Retina (tissue), 1 donor: Measurements from ENCODE around the gene RNF128.
A peak's percentile ranks its signal among the peaks of the same experiment; 100 is the strongest.

Experiments
- DNase-seq: peaks from one replicate; pipeline ENCODE4 v3.0.0-alpha.2; 2016

Gene RNF128

GRCh38 chrX:106726485-106727437 lies at the start of gene RNF128:
Gene RNF128 (plus strand): TSS chrX:106726701. CDS start chrX:106726914, 213 bp downstream.
- peak; percentile 70 for DNase-seq

- no peak for DNase-seq
Measured at GRCh38 chrX:106680716-106681115, 45.8 kb upstream of the RNF128 start.

GRCh38 chrX:106684207-106684606 lies 42.3 kb upstream of the RNF128 start:
- no peak for DNase-seq

GRCh38 chrX:106692425-106693065 lies 34.0 kb upstream of the RNF128 start:
- DNase-seq: no peak

- DNase-seq: no peak
Measured at GRCh38 chrX:106696502-106696901, 30.0 kb upstream of the RNF128 start.

- no peak for DNase-seq
Measured at GRCh38 chrX:106698693-106699092, 27.8 kb upstream of the RNF128 start.

- no peak for DNase-seq
Measured at GRCh38 chrX:106702636-106703035, 23.9 kb upstream of the RNF128 start.

- DNase-seq: no peak
Measured at GRCh38 chrX:106706466-106706865, 20.0 kb upstream of the RNF128 start.

- no peak for DNase-seq
Measured at GRCh38 chrX:106707771-106708454, 18.6 kb upstream of the RNF128 start.

GRCh38 chrX:106710771-106711170 lies 15.7 kb upstream of the RNF128 start:
- DNase-seq: no peak

- DNase-seq: no peak
Measured at GRCh38 chrX:106711375-106711774, 15.1 kb upstream of the RNF128 start.

- no peak for DNase-seq
Measured at GRCh38 chrX:106716004-106716403, 10.5 kb upstream of the RNF128 start.

- no peak for DNase-seq
Measured at GRCh38 chrX:106716463-106716862, 10.0 kb upstream of the RNF128 start.

GRCh38 chrX:106718709-106719108 lies 7.8 kb upstream of the RNF128 start:
- DNase-seq: no peak

- DNase-seq: no peak
Measured at GRCh38 chrX:106725931-106726330, 570 bp upstream of the RNF128 start.

- no peak for DNase-seq
Measured at GRCh38 chrX:106728337-106728736, 1.8 kb downstream of the RNF128 start.

GRCh38 chrX:106730401-106730800 lies 3.9 kb downstream of the RNF128 start:
- no peak for DNase-seq

- DNase-seq: no peak
Measured at GRCh38 chrX:106731590-106731989, 5.1 kb downstream of the RNF128 start.

GRCh38 chrX:106734827-106735226 lies 8.3 kb downstream of the RNF128 start:
- no peak for DNase-seq

GRCh38 chrX:106740193-106740780 lies 13.8 kb downstream of the RNF128 start:
- DNase-seq: no peak

- DNase-seq: no peak
Measured at GRCh38 chrX:106742193-106742592, 15.7 kb downstream of the RNF128 start.

- no peak for DNase-seq
Measured at GRCh38 chrX:106742805-106743204, 16.3 kb downstream of the RNF128 start.

- DNase-seq: no peak
Measured at GRCh38 chrX:106748377-106748776, 21.9 kb downstream of the RNF128 start.
